Chondrocyte (in vitro differentiated cells): ENCODE measurements around the gene EDDM13. TPM values are rescaled to one million over a fixed set of nuclear protein-coding genes. Genes with fewer than 3 reads are reported as not detected.

Experiments used
- DNase-seq: peaks from one replicate; pipeline ENCODE4 v3.0.0; 2021; ENCODE audit warnings: mixed read lengths, low spot score
- H3K27ac Mint-ChIP-seq: one replicate; pipeline ENCODE4 v1.8.0; 2021; ENCODE audit warnings: mild to moderate bottlenecking, moderate library complexity, mixed read lengths; ENCODE audit not compliant: unreplicated experiment
- H3K27me3 Mint-ChIP-seq: 2 replicates; pipeline ENCODE4 v1.8.0; 2021; ENCODE audit warnings: low read depth, mixed read lengths
- H3K36me3 Mint-ChIP-seq: 2 replicates; pipeline ENCODE4 v1.8.0; 2021; ENCODE audit warnings: low read depth, mixed read lengths
- H3K4me1 Mint-ChIP-seq: 2 replicates; pipeline ENCODE4 v1.8.0; 2021; ENCODE audit warnings: low read depth, mild to moderate bottlenecking, mixed read lengths
- H3K4me3 Mint-ChIP-seq: one replicate; pipeline ENCODE4 v1.8.0; 2021; ENCODE audit warnings: mild to moderate bottlenecking, moderate library complexity, mixed read lengths; ENCODE audit not compliant: unreplicated experiment
- H3K9me3 Mint-ChIP-seq: 2 replicates; pipeline ENCODE4 v1.8.0; 2021; ENCODE audit warnings: low read depth, mixed read lengths
- total RNA-seq: library from RNA; stranded (reverse); gene quantifications from 3 replicates; pipeline ENCODE4 v1.2.1, GENCODE V29; 2021
- TF ChIP-seq, protein P1 (sequence below): fragments of 200-600 bp; sonication (generic); IDR thresholded peaks from 2 replicates; pipeline ENCODE4 v1.5.0; 2021; ENCODE audit warnings: antibody characterized with exemption, mild to moderate bottlenecking, moderate library complexity

Gene EDDM13
- total RNA-seq, 1 donor from 2014 or later, result not detected

DNA sequence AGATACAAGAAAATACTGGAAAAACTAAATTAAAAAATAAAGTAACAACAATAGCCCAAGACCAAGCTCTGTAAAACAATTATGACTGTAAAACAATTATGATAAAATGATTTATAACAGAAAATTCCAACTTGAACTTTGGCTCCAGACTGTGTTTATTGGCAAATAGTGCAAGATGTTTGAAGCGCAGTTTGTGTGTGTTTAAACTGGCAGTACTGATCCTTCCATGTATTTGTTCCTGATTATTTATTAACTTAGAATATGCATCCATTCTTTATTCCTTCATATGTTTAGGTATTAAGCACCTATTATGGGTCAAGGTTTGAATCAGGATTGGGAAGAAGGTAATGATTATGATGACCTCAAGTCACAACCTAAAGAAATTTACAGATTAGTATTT, 83.0 kb downstream of the EDDM13 start:
- H3K27me3 Mint-ChIP-seq, result no peaks in the 10 kb centered on the region
- H3K36me3 Mint-ChIP-seq, result peaks cover 14% of the 10 kb centered on the region
- H3K4me3 Mint-ChIP-seq, result no peak overlapping the region
- TF ChIP-seq, protein P1, sequence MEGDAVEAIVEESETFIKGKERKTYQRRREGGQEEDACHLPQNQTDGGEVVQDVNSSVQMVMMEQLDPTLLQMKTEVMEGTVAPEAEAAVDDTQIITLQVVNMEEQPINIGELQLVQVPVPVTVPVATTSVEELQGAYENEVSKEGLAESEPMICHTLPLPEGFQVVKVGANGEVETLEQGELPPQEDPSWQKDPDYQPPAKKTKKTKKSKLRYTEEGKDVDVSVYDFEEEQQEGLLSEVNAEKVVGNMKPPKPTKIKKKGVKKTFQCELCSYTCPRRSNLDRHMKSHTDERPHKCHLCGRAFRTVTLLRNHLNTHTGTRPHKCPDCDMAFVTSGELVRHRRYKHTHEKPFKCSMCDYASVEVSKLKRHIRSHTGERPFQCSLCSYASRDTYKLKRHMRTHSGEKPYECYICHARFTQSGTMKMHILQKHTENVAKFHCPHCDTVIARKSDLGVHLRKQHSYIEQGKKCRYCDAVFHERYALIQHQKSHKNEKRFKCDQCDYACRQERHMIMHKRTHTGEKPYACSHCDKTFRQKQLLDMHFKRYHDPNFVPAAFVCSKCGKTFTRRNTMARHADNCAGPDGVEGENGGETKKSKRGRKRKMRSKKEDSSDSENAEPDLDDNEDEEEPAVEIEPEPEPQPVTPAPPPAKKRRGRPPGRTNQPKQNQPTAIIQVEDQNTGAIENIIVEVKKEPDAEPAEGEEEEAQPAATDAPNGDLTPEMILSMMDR, result no peak
- no peaks in the 10 kb centered on the region for H3K4me1 Mint-ChIP-seq
- H3K9me3 Mint-ChIP-seq, result peaks cover 46% of the 10 kb centered on the region
- no peak overlapping the region for H3K27ac Mint-ChIP-seq
- DNase-seq, result no peak

DNA sequence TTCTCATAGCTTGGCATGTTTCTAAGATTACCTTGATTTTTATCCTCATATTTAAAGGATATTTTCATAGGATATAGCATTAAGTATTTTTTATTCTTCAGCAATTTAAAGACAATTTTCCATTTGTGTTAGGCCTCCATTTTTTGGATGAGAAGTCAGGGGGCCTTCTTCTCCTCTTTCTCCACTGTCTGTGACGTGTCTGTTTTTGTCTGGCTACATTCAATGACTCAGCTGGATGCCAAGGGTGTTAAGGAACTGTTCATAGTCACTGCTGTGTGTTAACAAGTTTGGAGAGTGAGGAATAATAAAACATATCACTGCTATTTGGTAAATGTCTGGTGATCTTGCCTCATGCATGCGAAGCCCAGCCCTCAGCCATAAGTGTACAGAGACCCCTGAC, 84.4 kb downstream of the EDDM13 start:
- no peak overlapping the region for H3K27ac Mint-ChIP-seq
- no peaks in the 10 kb centered on the region for H3K4me1 Mint-ChIP-seq
- TF ChIP-seq, protein P1, result no peak
- H3K4me3 Mint-ChIP-seq, result no peak overlapping the region
- no peaks in the 10 kb centered on the region for H3K27me3 Mint-ChIP-seq
- peaks cover 50% of the 10 kb centered on the region for H3K9me3 Mint-ChIP-seq
- DNase-seq, result no peak
- peaks cover 20% of the 10 kb centered on the region for H3K36me3 Mint-ChIP-seq

Other genes starting within 250 kb of the EDDM13 start
- 22.4 to 26.6 TPM (median 26.5 TPM) in 3 replicates for gene ZNF787, start 151.5 kb upstream of the EDDM13 start, total RNA-seq
- 30.4 to 33.1 TPM (median 31.5 TPM) in 3 replicates for gene ZNF444, start 131.5 kb upstream of the EDDM13 start, total RNA-seq
- gene GALP, start 96.7 kb upstream of the EDDM13 start, total RNA-seq, result not detected in 3 replicates
- not detected in 3 replicates for gene ZSCAN5B, start 75.0 kb upstream of the EDDM13 start, total RNA-seq
- gene ZSCAN5C, start 70.5 kb upstream of the EDDM13 start, total RNA-seq, result not detected in 3 replicates
- gene ZSCAN5A, start 42.1 kb downstream of the EDDM13 start, total RNA-seq, result 1.5 to 9.9 TPM (median 3.8 TPM) in 3 replicates
- 1.6 to 4.1 TPM (median 2.3 TPM) in 3 replicates for gene ZNF582, start 120.8 kb downstream of the EDDM13 start, total RNA-seq
- gene ZNF583, start 131.6 kb downstream of the EDDM13 start, total RNA-seq, result 3.7 to 8.6 TPM (median 4.4 TPM) in 3 replicates
- not detected in 3 replicates for gene ZNF667, start 204.6 kb downstream of the EDDM13 start, total RNA-seq
- 0.02 TPM in 1 of 3 replicates, not detected in the others for gene ZNF471, start 235.1 kb downstream of the EDDM13 start, total RNA-seq